VCaP (cell line): ENCODE results near the gene EN1.

Source experiments
- H3K27ac ChIP-seq: fragments of 450-650 bp; 2 replicates; pipeline ENCODE4 v1.5.1; 2017
- CTCF ChIP-seq: fragments of 450-650 bp; conservative IDR thresholded peaks from 2 replicates; pipeline ENCODE4 v1.5.1; 2017; ENCODE audit warnings: mild to moderate bottlenecking, moderate library complexity

The EN1 gene

GRCh38 chr2:118850901-118851415, 3.5 kb upstream of the EN1 start:
- no peak for TF ChIP-seq CTCF
- no peak overlapping the region for H3K27ac ChIP-seq

GRCh38 chr2:118850168-118850900, 2.9 kb upstream of the EN1 start:
- TF ChIP-seq CTCF, result no peak
- H3K27ac ChIP-seq, result no peak overlapping the region

GRCh38 chr2:118849226-118850167, 2.0 kb upstream of the EN1 start:
- TF ChIP-seq CTCF, result no peak
- H3K27ac ChIP-seq, result no peak overlapping the region

- no peak overlapping the region for H3K27ac ChIP-seq
- TF ChIP-seq CTCF, result no peak
Measured at GRCh38 chr2:118848381-118849225, 1.2 kb upstream of the EN1 start.

GRCh38 chr2:118847762-118848172, 319 bp upstream of the EN1 start:
- no peak overlapping the region for H3K27ac ChIP-seq
- no peak for TF ChIP-seq CTCF

GRCh38 chr2:118846442-118846952, 951 bp downstream of the EN1 start:
- H3K27ac ChIP-seq, result no peak overlapping the region
- TF ChIP-seq CTCF, result no peak; the same call in 1 of the 2 replicates
